Breast epithelium (tissue), 3 donors: ENCODE measurements around the gene TRPM2.

ENCODE experiments used
- CTCF ChIP-seq, 3 donors: fragments of 450-650 bp; IDR thresholded peaks; one replicate each; pipeline ENCODE4 v1.5.1; 2016 to 2017; ENCODE audit warnings: antibody characterized with exemption in 3 of 3, mild to moderate bottlenecking in 3 of 3, moderate library complexity in 3 of 3
- POLR2A ChIP-seq: fragments of 450-650 bp; IDR thresholded peaks from one replicate; pipeline ENCODE4 v1.6.1; 2016; ENCODE audit warnings: antibody characterized with exemption, mild to moderate bottlenecking, moderate library complexity
- POLR2AphosphoS5 ChIP-seq, 3 donors: sonication (generic); formaldehyde crosslinking; IDR thresholded peaks; one replicate each; pipeline ENCODE4 v1.6.1; 2017; ENCODE audit warnings: antibody characterized with exemption in 3 of 3

GRCh38 chr21:44418876-44419230, 65.4 kb downstream of the TRPM2 start:
- TF ChIP-seq CTCF (IDR thresholded peaks at IDR 0.05) (no peak), POLR2AphosphoS5 (IDR thresholded peaks at IDR 0.05) (no peak), POLR2A (no peak)
